Lower lobe of right lung (tissue), 2 donors: ENCODE results near the gene SUPT5H. TPM values are rescaled to one million over a fixed set of nuclear protein-coding genes. Genes with fewer than 3 reads are reported as not detected.

Source experiments
- ATAC-seq, 2 donors: fragments of 200-7000 bp; cut with Tn5 transposase; one replicate each; pipeline ENCODE4 v1.9.1; 2020 to 2022; ENCODE audit warnings: mild to moderate bottlenecking in 2 of 2, moderate library complexity in 2 of 2
- DNase-seq: peaks from one replicate; pipeline ENCODE4 v3.0.0-alpha.2; 2020
- H3K27ac ChIP-seq: fragments of 200-600 bp; one replicate; pipeline ENCODE4 v1.8.0; 2022
- H3K27me3 ChIP-seq: fragments of 200-600 bp; one replicate; pipeline ENCODE4 v1.8.0; 2022; ENCODE audit warnings: low read depth
- H3K36me3 ChIP-seq: fragments of 200-600 bp; one replicate; pipeline ENCODE4 v1.8.0; 2022; ENCODE audit warnings: mild to moderate bottlenecking
- H3K4me1 ChIP-seq: fragments of 200-600 bp; one replicate; pipeline ENCODE4 v1.8.0; 2022
- H3K4me3 ChIP-seq: fragments of 200-600 bp; one replicate; pipeline ENCODE4 v1.8.0; 2022; ENCODE audit warnings: mild to moderate bottlenecking
- H3K9me3 ChIP-seq: fragments of 200-600 bp; one replicate; pipeline ENCODE4 v1.8.0; 2022
- CTCF ChIP-seq: fragments of 200-600 bp; IDR thresholded peaks from one replicate; pipeline ENCODE4 v1.8.0; 2022; ENCODE audit warnings: antibody characterized with exemption, mild to moderate bottlenecking
- intact Hi-C: fragments of 100-400 bp; cut with DNase I; formaldehyde crosslinking; loops from one replicate; pipeline ENCODE4 v1.11.0; 2022
- total RNA-seq: library from RNA; stranded (reverse); fragmentation: NEBNext Ultra II Directional; extraction: Animal tissue kit (Norgen Biotek cat#: 25700); gene quantifications from one replicate; pipeline ENCODE4 v1.2.1, GENCODE V29; 2021
- donor health status: DM: no; HTN: yes; CAD: no; lungs with severe emphysema.

Gene SUPT5H
- total RNA-seq, 1 donor from 2014 or later, result 108 TPM

GRCh38 chr19:39508629-39509028 is 63.2 kb downstream of the SUPT5H start:
- intact Hi-C loops, result no loop called here
- Histone ChIP-seq H3K27me3 (peaks cover 93% of the 10 kb centered on the region), H3K4me1 (no peaks in the 10 kb centered on the region), H3K9me3 (no peaks in the 10 kb centered on the region), H3K36me3 (no peaks in the 10 kb centered on the region), H3K4me3 (no peak overlapping the region), H3K27ac (no peak overlapping the region)
- no peak for TF ChIP-seq CTCF
- ATAC-seq (no peak), DNase-seq (no peak)

GRCh38 chr19:39509233-39509632 is 63.9 kb downstream of the SUPT5H start:
- intact Hi-C loops, result no loop called here
- Histone ChIP-seq H3K9me3 (no peaks in the 10 kb centered on the region), H3K27ac (no peak overlapping the region), H3K4me3 (no peak overlapping the region), H3K27me3 (peaks cover 93% of the 10 kb centered on the region), H3K4me1 (no peaks in the 10 kb centered on the region), H3K36me3 (no peaks in the 10 kb centered on the region)
- DNase-seq (no peak), ATAC-seq (no peak)
- no peak for TF ChIP-seq CTCF

- no peaks in the 10 kb centered on the region for H3K36me3 ChIP-seq
- DNase-seq, result no peak
- intact Hi-C loops, result no loop called here
- no peak for ATAC-seq
- no peak overlapping the region for H3K27ac ChIP-seq
- peaks cover 16% of the 10 kb centered on the region for H3K4me1 ChIP-seq
- H3K4me3 ChIP-seq, result no peak overlapping the region
- peaks cover 91% of the 10 kb centered on the region for H3K27me3 ChIP-seq
- H3K9me3 ChIP-seq, result no peaks in the 10 kb centered on the region
- TF ChIP-seq CTCF, result no peak
Observed at GRCh38 chr19:39512988-39513387, 67.6 kb downstream of the SUPT5H start.

GRCh38 chr19:39514840-39515550 is 69.6 kb downstream of the SUPT5H start, which contains the start of gene SELENOV:
Gene SELENOV, plus strand, starts transcription at chr19:39515139. Its CDS starts 74 bp downstream, at chr19:39515213.
- intact Hi-C loops, result no loop called here

GRCh38 chr19:39515551-39516191 is 70.3 kb downstream of the SUPT5H start:
- ATAC-seq, result peak; percentile 31 to 41
- Histone ChIP-seq H3K27me3 (peaks cover 73% of the 10 kb centered on the region), H3K27ac (no peak overlapping the region), H3K9me3 (no peaks in the 10 kb centered on the region), H3K36me3 (no peaks in the 10 kb centered on the region), H3K4me1 (peaks cover 16% of the 10 kb centered on the region), H3K4me3 (peak overlapping the region; percentile 39)
- intact Hi-C loops, result no loop called here
- TF ChIP-seq CTCF, result no peak
- no peak for DNase-seq

More at GRCh38 chr19:39514840-39515550, 69.6 kb downstream of the SUPT5H start, which contains the start of gene SELENOV:
- no peaks in the 10 kb centered on the region for H3K9me3 ChIP-seq
- ATAC-seq (peak; percentile 16 to 40), DNase-seq (no peak)
- H3K27me3 ChIP-seq, result peaks cover 76% of the 10 kb centered on the region
- TF ChIP-seq CTCF, result no peak
- H3K4me1 ChIP-seq, result peaks cover 16% of the 10 kb centered on the region
- H3K4me3 ChIP-seq, result peak within 1 kb of the TSS; percentile 39
- no peaks in the 10 kb centered on the region for H3K36me3 ChIP-seq
- H3K27ac ChIP-seq, result no peak within 1 kb of the TSS
